ENCODE measurements around the gene SIRT6. TPM values are rescaled to one million over a fixed set of nuclear protein-coding genes. Genes with fewer than 3 reads are reported as not detected.

Gene SIRT6
- total and polyA plus RNA-seq, 9 of the 15 experiments (the other 6 are each of a cell fraction or from before 2014, with no cell fraction given) = 1.4 to 41.1 (median 10.2) TPM

DNA sequence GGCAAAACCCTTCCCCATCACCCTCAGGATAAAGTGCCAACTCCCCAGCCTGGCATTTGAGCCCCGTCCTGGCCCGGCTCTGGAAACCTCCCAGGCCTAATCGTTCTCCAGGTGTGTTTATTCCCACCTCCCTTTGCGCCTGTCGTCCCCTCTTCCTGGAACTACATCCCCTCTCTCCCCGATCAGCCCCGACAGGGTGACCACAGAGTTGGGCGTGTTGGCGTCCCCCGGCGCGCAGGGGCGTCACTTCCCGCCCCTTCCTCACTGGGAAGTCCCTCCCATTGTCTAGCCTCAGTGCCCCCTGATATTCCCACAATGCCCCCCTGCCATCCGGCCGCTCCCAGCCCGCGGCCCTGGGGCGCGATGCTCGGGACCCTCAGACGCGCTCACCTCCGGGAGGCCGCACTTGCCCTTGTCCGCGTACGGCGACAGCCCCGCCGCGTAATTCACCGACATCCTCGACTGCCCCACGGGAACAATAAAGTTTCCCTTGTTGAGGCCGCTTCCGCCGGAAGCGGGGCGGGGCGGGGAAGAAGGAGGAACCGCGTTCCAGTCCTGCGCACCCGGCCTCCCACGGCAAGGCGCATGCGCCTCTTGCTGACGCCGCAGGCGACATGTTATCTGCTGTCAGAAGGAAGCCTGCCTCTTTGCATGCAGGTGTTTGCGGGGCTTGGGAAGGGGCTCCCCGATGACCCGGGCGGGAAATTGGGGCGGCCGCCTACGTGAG is at the start of gene SIRT6, which contains the start of gene ANKRD24 (continued):
- TF ChIP-seq MBD2 (IDR thresholded peaks at IDR 0.05; ENCODE audit: borderline replicate concordance, low read depth) = peak; percentile 71
- TF ChIP-seq ZBTB7A (IDR thresholded peaks at IDR 0.05; ENCODE audit: borderline replicate concordance, control insufficient read depth, low read depth, low read length) = peak; percentile 64; the same call in 1 of the 2 replicates
- TF ChIP-seq ZBTB17 (CRISPR knock-in tag; IDR thresholded peaks at IDR 0.05) = 0 out of 2 replicates have a peak, but pooled peaks have one; percentile 22
- TF ChIP-seq MCM7 (IDR thresholded peaks at IDR 0.05) = no peak
- peak in 1 of 2 experiments; percentile 81; a peak in 1 of 4 replicates for TF ChIP-seq KDM4B (IDR thresholded peaks at IDR 0.05; ENCODE audit: borderline replicate concordance in 2 of 2, low read depth in 1 of 2)
- TF ChIP-seq ZNF75A (CRISPR knock-in tag; IDR thresholded peaks at IDR 0.05) = no peak
- TF ChIP-seq EGR1 (conservative IDR thresholded peaks at IDR 0.05) = peak; percentile 26; the same call in 1 of the 2 replicates
- TF ChIP-seq CREM (IDR thresholded peaks at IDR 0.05; ENCODE audit: low read depth) = peak; percentile 66
- no peak for TF ChIP-seq TCF7L2 (IDR thresholded peaks at IDR 0.05; ENCODE audit: low read depth, low read length)
- no peak for TF ChIP-seq ZNF444 (CRISPR knock-in tag; IDR thresholded peaks at IDR 0.05)
- TF ChIP-seq ELF2 (CRISPR knock-in tag; IDR thresholded peaks at IDR 0.05) = no peak; the same call in 1 of the 2 replicates
- no peak for TF ChIP-seq MCM3 (IDR thresholded peaks at IDR 0.05)
- no peak for TF ChIP-seq MED1 (CRISPR knock-in tag; IDR thresholded peaks at IDR 0.05; ENCODE audit: borderline replicate concordance)
- TF ChIP-seq PML (IDR thresholded peaks at IDR 0.05; ENCODE audit: low read length) = peak; percentile 45; the same call in 1 of the 2 replicates
- TF ChIP-seq ZNF24 (IDR thresholded peaks at IDR 0.05) = no peak
- TF ChIP-seq KLF16 (IDR thresholded peaks at IDR 0.05) = no peak
- no peak for TF ChIP-seq RBM39 (optimal IDR thresholded peaks at IDR 0.05; ENCODE audit: low read depth, low read length)
- no peak for TF ChIP-seq MAFF (IDR thresholded peaks at IDR 0.05; ENCODE audit: low read length)
- TF ChIP-seq GTF2F1 (IDR thresholded peaks at IDR 0.05; ENCODE audit: low read depth, low read length) = peak; percentile 59; the same call in 1 of the 2 replicates
- peak; percentile 92 for TF ChIP-seq MEIS2 (IDR thresholded peaks at IDR 0.05; ENCODE audit: partially characterized antibody)
- peak; percentile 61 for TF ChIP-seq TAF1 (IDR thresholded peaks at IDR 0.05; ENCODE audit: control insufficient read depth, extremely low read depth, insufficient read depth, low read length, severe bottlenecking)
- peak; percentile 98 to 100 for TF ChIP-seq MAZ (CRISPR knock-in tag; conservative IDR thresholded peaks at IDR 0.05 in 1 of 2, IDR thresholded peaks at IDR 0.05 in 1 of 2)
- TF ChIP-seq DIDO1 (tag; IDR thresholded peaks at IDR 0.05; ENCODE audit: low read depth) = peak; percentile 89
- TF ChIP-seq, protein P1, sequence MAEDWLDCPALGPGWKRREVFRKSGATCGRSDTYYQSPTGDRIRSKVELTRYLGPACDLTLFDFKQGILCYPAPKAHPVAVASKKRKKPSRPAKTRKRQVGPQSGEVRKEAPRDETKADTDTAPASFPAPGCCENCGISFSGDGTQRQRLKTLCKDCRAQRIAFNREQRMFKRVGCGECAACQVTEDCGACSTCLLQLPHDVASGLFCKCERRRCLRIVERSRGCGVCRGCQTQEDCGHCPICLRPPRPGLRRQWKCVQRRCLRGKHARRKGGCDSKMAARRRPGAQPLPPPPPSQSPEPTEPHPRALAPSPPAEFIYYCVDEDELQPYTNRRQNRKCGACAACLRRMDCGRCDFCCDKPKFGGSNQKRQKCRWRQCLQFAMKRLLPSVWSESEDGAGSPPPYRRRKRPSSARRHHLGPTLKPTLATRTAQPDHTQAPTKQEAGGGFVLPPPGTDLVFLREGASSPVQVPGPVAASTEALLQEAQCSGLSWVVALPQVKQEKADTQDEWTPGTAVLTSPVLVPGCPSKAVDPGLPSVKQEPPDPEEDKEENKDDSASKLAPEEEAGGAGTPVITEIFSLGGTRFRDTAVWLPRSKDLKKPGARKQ (CRISPR knock-in tag; IDR thresholded peaks at IDR 0.05) = no peak
- TF ChIP-seq ZNF175 (CRISPR knock-in tag; IDR thresholded peaks at IDR 0.05; ENCODE audit: low read depth) = 0 out of 2 replicates have a peak, but pooled peaks have one; percentile 55
- TF ChIP-seq JUND (IDR thresholded peaks at IDR 0.05; ENCODE audit: borderline replicate concordance, low read depth, low read length) = peak; percentile 62
- no peak; the same call in 2 of the 3 replicates for TF ChIP-seq JUND (tag; IDR thresholded peaks at IDR 0.05; ENCODE audit: borderline replicate concordance, low read depth, low read length)
- TF ChIP-seq GATA2 (CRISPR knock-in tag; IDR thresholded peaks at IDR 0.05) = no peak
- TF ChIP-seq TBP (optimal IDR thresholded peaks at IDR 0.05; ENCODE audit: low read depth, low read length) = peak; percentile 66

Data from K562 (cell line).